ENCODE data around the gene RIN3.

RIN3 gene

DNA sequence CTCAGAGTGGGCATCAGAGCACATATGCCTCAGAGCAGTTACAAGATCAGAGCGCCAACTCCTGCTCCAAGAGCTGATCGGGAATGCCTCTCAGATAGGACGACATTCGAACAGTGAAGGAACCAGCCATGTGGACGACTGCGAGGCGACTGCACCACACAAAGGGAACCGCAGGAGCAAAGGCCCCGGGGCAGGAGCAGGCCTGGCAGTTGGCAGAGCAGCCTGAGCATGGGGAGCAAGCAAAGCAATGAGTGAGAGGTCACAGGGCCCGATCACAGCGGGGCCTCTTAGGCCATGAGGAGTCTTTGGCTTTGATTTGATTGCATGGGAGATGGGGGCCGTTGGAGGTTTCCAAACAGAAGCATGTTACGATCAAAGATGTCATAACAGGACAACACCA lies 144.6 kb downstream of the RIN3 start:
- DNase-seq (ENCODE audit: low spot score): no peak
- TF ChIP-seq, protein P1, sequence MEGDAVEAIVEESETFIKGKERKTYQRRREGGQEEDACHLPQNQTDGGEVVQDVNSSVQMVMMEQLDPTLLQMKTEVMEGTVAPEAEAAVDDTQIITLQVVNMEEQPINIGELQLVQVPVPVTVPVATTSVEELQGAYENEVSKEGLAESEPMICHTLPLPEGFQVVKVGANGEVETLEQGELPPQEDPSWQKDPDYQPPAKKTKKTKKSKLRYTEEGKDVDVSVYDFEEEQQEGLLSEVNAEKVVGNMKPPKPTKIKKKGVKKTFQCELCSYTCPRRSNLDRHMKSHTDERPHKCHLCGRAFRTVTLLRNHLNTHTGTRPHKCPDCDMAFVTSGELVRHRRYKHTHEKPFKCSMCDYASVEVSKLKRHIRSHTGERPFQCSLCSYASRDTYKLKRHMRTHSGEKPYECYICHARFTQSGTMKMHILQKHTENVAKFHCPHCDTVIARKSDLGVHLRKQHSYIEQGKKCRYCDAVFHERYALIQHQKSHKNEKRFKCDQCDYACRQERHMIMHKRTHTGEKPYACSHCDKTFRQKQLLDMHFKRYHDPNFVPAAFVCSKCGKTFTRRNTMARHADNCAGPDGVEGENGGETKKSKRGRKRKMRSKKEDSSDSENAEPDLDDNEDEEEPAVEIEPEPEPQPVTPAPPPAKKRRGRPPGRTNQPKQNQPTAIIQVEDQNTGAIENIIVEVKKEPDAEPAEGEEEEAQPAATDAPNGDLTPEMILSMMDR (IDR thresholded peaks at IDR 0.05; ENCODE audit: extremely low read depth, missing control alignments): no peak

DNA sequence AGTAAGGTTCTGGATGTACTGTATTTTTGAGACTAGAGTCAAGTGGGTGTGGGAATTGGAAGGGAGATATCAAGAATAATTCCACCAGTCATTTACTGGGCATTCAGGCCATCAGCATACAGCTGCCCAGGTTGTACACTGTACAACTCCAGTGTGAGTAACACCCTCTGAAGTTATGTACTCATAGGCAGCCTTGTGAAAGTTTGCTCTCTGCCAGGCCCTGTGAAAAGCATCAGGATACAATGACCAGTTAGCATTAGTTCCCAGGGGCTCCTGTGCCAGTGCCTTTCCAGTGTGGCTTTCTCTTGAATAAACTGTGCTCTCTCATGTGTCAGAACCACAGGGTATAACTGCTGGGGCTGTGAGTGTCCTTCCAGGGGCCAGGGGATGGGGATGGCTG lies 145.1 kb downstream of the RIN3 start:
- TF ChIP-seq, protein P1 (IDR thresholded peaks at IDR 0.05; ENCODE audit: extremely low read depth, missing control alignments): no peak
- no peak for DNase-seq (ENCODE audit: low spot score)

GRCh38 chr14:92659765-92660561 lies 146.4 kb downstream of the RIN3 start:
- no peak for DNase-seq (ENCODE audit: low spot score)
- TF ChIP-seq, protein P1 (IDR thresholded peaks at IDR 0.05; ENCODE audit: extremely low read depth, missing control alignments): no peak

DNA sequence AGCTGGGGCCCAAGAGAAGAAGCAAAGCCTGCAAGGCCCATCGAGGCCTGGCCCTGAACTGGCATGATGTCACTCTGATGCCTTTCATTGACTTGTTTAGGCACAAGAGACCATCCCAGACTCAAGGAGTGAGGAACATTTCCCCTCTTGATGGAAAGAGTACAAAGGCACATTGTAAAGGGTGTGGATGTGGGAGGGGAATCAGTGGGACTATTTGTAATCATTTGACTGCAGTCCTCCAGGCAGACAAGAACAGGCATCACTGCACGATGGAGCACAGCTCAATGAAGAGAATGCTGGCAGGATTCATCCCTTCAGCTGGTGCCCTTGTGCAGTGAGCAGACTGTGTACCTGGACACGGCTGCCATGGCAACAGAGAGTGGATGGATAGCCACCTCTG lies 147.0 kb downstream of the RIN3 start:
- DNase-seq (ENCODE audit: low spot score): no peak
- TF ChIP-seq, protein P1 (IDR thresholded peaks at IDR 0.05; ENCODE audit: extremely low read depth, missing control alignments): no peak

GRCh38 chr14:92663049-92663448 lies 149.5 kb downstream of the RIN3 start:
- TF ChIP-seq, protein P1 (IDR thresholded peaks at IDR 0.05; ENCODE audit: extremely low read depth, missing control alignments): no peak
- DNase-seq (ENCODE audit: low spot score): no peak

- TF ChIP-seq, protein P1 (IDR thresholded peaks at IDR 0.05; ENCODE audit: extremely low read depth, missing control alignments): no peak
- no peak for DNase-seq (ENCODE audit: low spot score)
Observed at GRCh38 chr14:92665661-92666110, 152.1 kb downstream of the RIN3 start.

GRCh38 chr14:92666251-92666650 lies 152.7 kb downstream of the RIN3 start:
- DNase-seq (ENCODE audit: low spot score): no peak
- TF ChIP-seq, protein P1 (IDR thresholded peaks at IDR 0.05; ENCODE audit: extremely low read depth, missing control alignments): no peak
